Neuronal stem cell (in vitro differentiated cells): ENCODE data around the gene PLCXD1.

Experiments used
- DNase-seq: peaks from one replicate; pipeline ENCODE4 v3.0.0-alpha.2; 2013; ENCODE audit warnings: low spot score
- H2AFZ ChIP-seq: one replicate; pipeline ENCODE4 v1.6.1; 2013; ENCODE audit warnings: mild to moderate bottlenecking, low read length, inconsistent platforms
- H2AK5ac ChIP-seq: 2 replicates; pipeline ENCODE4 v1.6.1; 2013; ENCODE audit warnings: low read depth, mild to moderate bottlenecking, inconsistent platforms, low read length, moderate library complexity, mixed read lengths
- H2BK120ac ChIP-seq: 2 replicates; pipeline ENCODE4 v1.6.1; 2013; ENCODE audit warnings: low read depth, mild to moderate bottlenecking, inconsistent platforms, low read length, moderate library complexity, mixed read lengths
- H2BK12ac ChIP-seq: one replicate; pipeline ENCODE4 v1.6.1; 2013; ENCODE audit warnings: low read length, inconsistent platforms
- H2BK15ac ChIP-seq: 2 replicates; pipeline ENCODE4 v1.6.1; 2013; ENCODE audit warnings: mild to moderate bottlenecking, low read length, inconsistent platforms, mixed read lengths
- H2BK5ac ChIP-seq: one replicate; pipeline ENCODE4 v1.6.1; 2013; ENCODE audit warnings: inconsistent platforms, mild to moderate bottlenecking, low read length, moderate library complexity
- H3K14ac ChIP-seq: one replicate; pipeline ENCODE4 v1.6.1; 2013; ENCODE audit warnings: low read length, inconsistent platforms
- H3K18ac ChIP-seq: 2 replicates; pipeline ENCODE4 v1.6.1; 2013; ENCODE audit warnings: low read length, inconsistent platforms
- H3K23ac ChIP-seq: 2 replicates; pipeline ENCODE4 v1.6.1; 2013; ENCODE audit warnings: low read depth, mild to moderate bottlenecking, mixed read lengths, low read length, inconsistent platforms; ENCODE audit not compliant: poor library complexity
- H3K27ac ChIP-seq: replicated peaks from 3 replicates; pipeline ENCODE4 v1.5.1; 2013; ENCODE audit warnings: low read length, inconsistent platforms
- H3K27me3 ChIP-seq, 3 experiments: 2 replicates each; pipeline ENCODE4 v1.6.1; 2013; ENCODE audit warnings: low read length in 3 of 3, mild to moderate bottlenecking in 2 of 3, inconsistent platforms in 1 of 3, low read depth in 1 of 3, mixed read lengths in 1 of 3, moderate library complexity in 1 of 3; ENCODE audit not compliant: control insufficient read depth in 3 of 3, insufficient read depth in 3 of 3
- H3K36me3 ChIP-seq, 2 donors: replicated peaks in 1 of 2; 2 replicates each; pipeline ENCODE4 v1.6.1; 2013; ENCODE audit warnings: low read length in 2 of 2; ENCODE audit not compliant: control insufficient read depth in 2 of 2, insufficient read depth in 2 of 2
- H3K4ac ChIP-seq: 2 replicates; pipeline ENCODE4 v1.6.1; 2013; ENCODE audit warnings: inconsistent platforms, mild to moderate bottlenecking, low read length, moderate library complexity
- H3K4me1 ChIP-seq, 2 donors: 1 replicate in 1 of 2; 2 replicates in 1 of 2; pipeline ENCODE4 v1.6.1; 2013; ENCODE audit warnings: low read length in 2 of 2, low read depth in 1 of 2; ENCODE audit not compliant: control insufficient read depth in 2 of 2, insufficient read depth in 1 of 2
- H3K4me2 ChIP-seq: one replicate; pipeline ENCODE4 v1.6.1; 2013; ENCODE audit warnings: mild to moderate bottlenecking, low read length, inconsistent platforms; ENCODE audit not compliant: insufficient read depth, poor library complexity, severe bottlenecking
- H3K4me3 ChIP-seq, 2 donors: 2 replicates each; pipeline ENCODE4 v1.5.1; 2013; ENCODE audit warnings: low read length in 2 of 2, mild to moderate bottlenecking in 2 of 2, inconsistent platforms in 1 of 2, moderate library complexity in 1 of 2
- H3K79me1 ChIP-seq: one replicate; pipeline ENCODE4 v1.6.1; 2013; ENCODE audit warnings: low read depth, mild to moderate bottlenecking, inconsistent platforms, low read length, moderate library complexity
- H3K9ac ChIP-seq: one replicate; pipeline ENCODE4 v1.6.1; 2013; ENCODE audit warnings: mild to moderate bottlenecking, low read depth, low read length, inconsistent platforms; ENCODE audit not compliant: poor library complexity
- H3K9me3 ChIP-seq, 2 donors: replicated peaks in 1 of 2; 2 replicates each; pipeline versions ENCODE3 to v1.6.1; 2013; ENCODE audit warnings: low read length in 2 of 2, mild to moderate bottlenecking in 2 of 2, inconsistent platforms in 1 of 2, low read depth in 1 of 2, mixed read lengths in 1 of 2, moderate library complexity in 1 of 2; ENCODE audit not compliant: control insufficient read depth in 2 of 2, insufficient read depth in 1 of 2
- H4K8ac ChIP-seq: one replicate; pipeline ENCODE4 v1.6.1; 2013; ENCODE audit warnings: low read depth, mild to moderate bottlenecking, inconsistent platforms, low read length, moderate library complexity
- H4K91ac ChIP-seq: one replicate; pipeline ENCODE4 v1.6.1; 2013; ENCODE audit warnings: low read length, low read depth, mild to moderate bottlenecking, inconsistent platforms; ENCODE audit not compliant: poor library complexity
- WGBS, 2 donors: extraction: QIAGEN DNeasy Blood & Tissue Kit; methylation state at CpG; one replicate each; pipeline ENCODE4 v1.1.7; 2013; ENCODE audit warnings: missing lambda C conversion rate in 2 of 2, mixed read lengths in 1 of 2; ENCODE audit not compliant: insufficient read length in 2 of 2, insufficient replicate concordance in 1 of 2; ENCODE audit errors: extremely low coverage in 2 of 2; 5-methylcytosine and 5-hydroxymethylcytosine counted together

Gene PLCXD1

DNA sequence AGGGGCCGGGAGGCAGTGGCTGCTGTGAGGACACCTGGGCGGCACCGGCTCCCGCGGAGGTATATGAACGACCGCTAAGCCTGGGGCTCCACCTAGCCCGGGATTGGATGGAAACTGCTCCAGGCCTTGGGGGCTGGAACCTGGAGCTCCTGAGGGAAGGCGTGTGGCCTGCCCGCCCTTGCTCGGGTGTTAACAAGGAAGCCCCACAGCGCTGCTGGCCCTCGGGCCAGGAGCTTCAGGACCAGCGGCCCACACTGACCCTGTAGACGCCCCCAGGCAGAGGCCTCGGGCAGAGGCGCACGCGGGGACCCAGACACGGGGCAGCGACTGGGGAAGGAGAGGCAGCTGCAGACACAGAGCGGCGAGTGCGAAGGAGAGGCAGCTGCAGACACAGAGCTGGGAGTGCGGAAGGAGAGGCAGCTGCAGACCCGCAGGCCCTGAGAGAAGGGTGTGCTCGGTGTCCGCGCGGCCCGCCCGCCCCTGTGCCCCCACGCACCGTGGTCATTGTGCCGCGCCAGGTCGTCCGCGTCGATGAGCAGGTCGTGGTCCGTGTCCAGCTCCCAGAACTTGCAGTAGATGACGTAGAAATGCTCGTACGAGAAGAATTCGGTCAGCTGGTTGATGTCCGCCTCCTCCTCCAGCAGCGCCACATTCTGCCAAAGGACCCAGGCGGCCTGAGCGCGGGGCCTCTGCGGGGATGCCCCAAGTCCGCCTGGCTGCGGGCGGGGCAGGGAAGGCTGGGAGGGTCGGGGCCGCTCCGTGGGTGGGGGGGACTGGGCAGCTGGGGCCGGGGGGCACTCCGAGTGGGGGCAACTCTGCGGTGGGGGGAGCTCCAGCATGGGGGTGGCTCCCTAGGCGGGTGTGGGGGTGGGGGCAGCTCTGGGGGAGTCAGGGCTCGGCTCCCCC is 64.1 kb downstream of the PLCXD1 start:
- Histone ChIP-seq H2BK5ac (no peak overlapping the region), H3K4me3 (no peak overlapping the region), H3K36me3 (peaks cover 14 to 50% of the 10 kb centered on the region in 2 donors), H2BK12ac (no peak overlapping the region), H3K79me1 (peaks cover 9% of the 10 kb centered on the region), H3K18ac (no peak overlapping the region), H3K27me3 (no peaks in the 10 kb centered on the region), H3K4me2 (no peak overlapping the region), H3K9ac (no peak overlapping the region), H3K23ac (peak overlapping the region; percentile 43), H2BK15ac (no peak overlapping the region), H2BK120ac (no peak overlapping the region), H3K14ac (no peak overlapping the region), H3K27ac (no peak overlapping the region), H3K4me1 (peaks cover 0 to 5% of the 10 kb centered on the region in 2 donors), H4K8ac (no peak overlapping the region), H2AK5ac (no peak overlapping the region), H3K4ac (no peak overlapping the region), H4K91ac (no peak overlapping the region), H3K9me3 (peaks cover 9 to 24% of the 10 kb centered on the region in 2 donors), H2AFZ (no peak overlapping the region)
- no CpG with 5 or more reads among the region's 63 CpGs for WGBS, 2 donors
- no peak for DNase-seq

DNA sequence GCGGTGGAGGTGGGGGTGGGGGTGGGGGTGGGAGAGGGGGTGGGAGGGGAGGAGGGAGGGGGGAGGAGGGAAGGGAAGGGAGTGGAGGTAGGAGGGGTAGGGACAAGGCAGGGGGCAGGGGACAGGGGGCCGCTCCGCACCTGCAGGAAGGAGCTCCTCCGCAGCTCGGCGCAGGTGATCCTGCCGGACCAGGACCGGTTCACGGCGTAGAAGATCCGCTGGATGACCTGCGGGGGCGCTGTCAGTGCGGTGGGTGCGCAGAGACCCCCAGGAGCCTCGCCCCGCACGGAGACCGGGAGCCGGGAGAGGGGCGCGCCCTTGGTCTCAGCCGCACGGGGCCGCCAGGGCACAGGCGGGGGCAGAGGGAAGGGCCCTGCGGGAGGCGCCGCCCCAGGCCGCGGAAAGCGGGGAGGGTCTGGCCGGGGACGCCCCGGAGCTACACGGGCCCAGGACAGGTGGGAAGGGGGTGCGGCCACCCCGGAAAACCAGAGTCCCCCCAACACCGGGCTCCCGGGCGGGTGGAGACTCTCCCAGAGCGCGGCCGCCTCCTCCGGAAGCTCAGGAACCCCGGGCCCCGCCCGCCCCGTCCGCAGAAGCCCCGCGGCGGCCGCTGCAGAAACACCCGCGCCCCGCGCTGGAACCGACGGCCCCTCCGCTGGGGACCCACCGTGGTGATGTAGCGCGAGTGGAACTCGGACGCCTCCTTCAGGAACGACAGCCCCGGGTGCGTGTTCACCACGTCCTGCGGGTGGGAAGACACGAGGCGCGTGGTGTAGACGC is 65.0 kb downstream of the PLCXD1 start:
- no peak for DNase-seq
- peaks cover 11 to 51% of the 10 kb centered on the region in 2 donors for H3K36me3 ChIP-seq
- H3K23ac ChIP-seq = no peak overlapping the region
- H3K4me2 ChIP-seq = no peak overlapping the region
- no peak overlapping the region for H2AK5ac ChIP-seq
- peaks cover 13% of the 10 kb centered on the region for H3K79me1 ChIP-seq
- H3K14ac ChIP-seq = no peak overlapping the region
- H3K18ac ChIP-seq = no peak overlapping the region
- H3K4ac ChIP-seq = no peak overlapping the region
- H3K9ac ChIP-seq = peak overlapping the region; percentile 21
- peaks cover 0 to 5% of the 10 kb centered on the region in 2 donors for H3K4me1 ChIP-seq
- no peak overlapping the region for H3K27ac ChIP-seq
- H2BK120ac ChIP-seq = no peak overlapping the region
- no peak overlapping the region for H2BK5ac ChIP-seq
- WGBS, 2 donors = no CpG with 5 or more reads among the region's 75 CpGs
- no peak overlapping the region for H2AFZ ChIP-seq
- no peak overlapping the region for H2BK15ac ChIP-seq
- no peaks in the 10 kb centered on the region for H3K27me3 ChIP-seq
- H2BK12ac ChIP-seq = no peak overlapping the region
- H4K8ac ChIP-seq = no peak overlapping the region
- H4K91ac ChIP-seq = no peak overlapping the region
- peaks cover 7 to 24% of the 10 kb centered on the region in 2 donors for H3K9me3 ChIP-seq
- no peak overlapping the region for H3K4me3 ChIP-seq

DNA sequence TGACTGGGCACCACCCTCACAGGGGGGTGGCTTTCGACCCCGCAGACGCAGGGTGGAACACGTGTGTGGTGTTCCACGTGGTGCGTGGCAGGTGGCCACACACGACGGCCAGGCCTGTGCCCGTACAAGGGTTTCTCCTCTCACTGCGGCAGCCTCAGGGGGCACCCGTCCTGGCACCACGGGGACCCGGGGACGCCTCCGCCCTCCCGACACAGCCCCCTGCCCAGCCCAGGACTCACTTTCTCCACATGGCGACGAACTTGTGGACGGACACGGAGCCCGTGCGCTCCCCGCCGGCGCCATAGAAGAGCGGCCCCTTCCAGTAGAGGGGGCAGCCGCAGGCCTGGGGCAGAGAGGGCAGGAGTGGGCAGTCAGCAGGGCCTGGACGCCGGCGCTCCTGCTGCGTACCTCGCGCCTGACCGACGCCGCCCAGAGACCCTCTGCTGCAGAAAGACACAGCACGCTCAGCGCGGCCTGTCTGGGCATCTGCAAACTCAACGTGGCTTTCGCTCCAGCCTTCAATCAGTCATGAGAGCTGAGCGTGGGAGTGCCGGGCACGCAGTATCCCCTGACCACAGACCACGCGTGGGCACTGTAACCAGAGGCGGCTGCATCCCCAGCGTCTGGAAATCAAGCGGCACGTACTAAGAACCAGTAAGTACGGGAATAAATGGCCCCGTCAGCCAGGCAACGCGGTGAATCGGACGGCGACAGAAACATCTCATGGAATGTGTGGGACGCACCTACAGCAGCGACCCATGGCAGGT is 66.4 kb downstream of the PLCXD1 start:
- WGBS, 2 donors = no CpG with 5 or more reads among the region's 59 CpGs
- no peaks in the 10 kb centered on the region for H3K27me3 ChIP-seq
- H3K14ac ChIP-seq = no peak overlapping the region
- peaks cover 13% of the 10 kb centered on the region for H3K79me1 ChIP-seq
- H4K91ac ChIP-seq = no peak overlapping the region
- no peak overlapping the region for H2BK15ac ChIP-seq
- H2BK120ac ChIP-seq = no peak overlapping the region
- peaks cover 7 to 19% of the 10 kb centered on the region in 2 donors for H3K9me3 ChIP-seq
- H3K9ac ChIP-seq = no peak overlapping the region
- no peak overlapping the region for H3K18ac ChIP-seq
- H3K4ac ChIP-seq = no peak overlapping the region
- no peak overlapping the region for H2AFZ ChIP-seq
- peaks cover 13 to 53% of the 10 kb centered on the region in 2 donors for H3K36me3 ChIP-seq
- H4K8ac ChIP-seq = no peak overlapping the region
- H2AK5ac ChIP-seq = no peak overlapping the region
- H3K4me2 ChIP-seq = no peak overlapping the region
- no peak overlapping the region for H2BK12ac ChIP-seq
- H3K4me1 ChIP-seq = peaks cover 0 to 5% of the 10 kb centered on the region in 2 donors
- peak overlapping the region in 1 of 2 donors; percentile 14 for H3K4me3 ChIP-seq
- H2BK5ac ChIP-seq = no peak overlapping the region
- H3K27ac ChIP-seq = no peak overlapping the region
- no peak for DNase-seq
- H3K23ac ChIP-seq = peak overlapping the region; percentile 13
